ENCODE results near the gene ATOH8. TPM values are rescaled to one million over a fixed set of nuclear protein-coding genes. Genes with fewer than 3 reads are reported as not detected.

Gene ATOH8
- total and polyA plus RNA-seq, 2 donors (not counting 1 experiment from before 2014, with no cell fraction given), result not detected

- no peak overlapping the region for H2AFZ ChIP-seq (ENCODE audit: insufficient read depth, low read depth, low read length, poor library complexity, severe bottlenecking)
- Mint-ChIP-seq H3K27me3 (peaks cover 54% of the 10 kb centered on the region), H3K4me1 (no peaks in the 10 kb centered on the region), H3K9me3 (ENCODE audit: insufficient read depth) (no peaks in the 10 kb centered on the region), H3K27ac (no peak overlapping the region), H3K4me3 (no peak overlapping the region)
- CTCF ChIA-PET, result interaction anchor here (1.7 kb wide), 1 partner anchor 66 kb away, joined by 7 read pairs; no protein-coding TSS in a partner anchor
- no peak overlapping the region for H3K27ac ChIP-seq (ENCODE audit: low read length in 2 of 2)
- TF ChIP-seq CTCF (IDR thresholded peaks at IDR 0.05) (no peak), EZH2 (IDR thresholded peaks at IDR 0.05; ENCODE audit: borderline replicate concordance, insufficient read depth, low read depth, low read length, poor library complexity, severe bottlenecking) (no peak)
- POLR2A ChIA-PET, result no interaction called here
- H3K27me3 ChIP-seq (replicated peaks in 1 of 4; ENCODE audit: control extremely low read depth in 1 of 4, control insufficient read depth in 3 of 4, insufficient read depth in 4 of 4, low read length in 3 of 4), result peaks cover 0 to 14% (median 7%) of the 10 kb centered on the region in 4 experiments
- intact Hi-C loops (cut with micrococcal nuclease), result no loop called here
- no peak overlapping the region for H3K4me2 ChIP-seq (replicated peaks; ENCODE audit: low read depth, low read length, poor library complexity, severe bottlenecking)
- DNase-seq, result no peak
- ATAC-seq (ENCODE audit: low read depth), result no peak
- no peaks in the 10 kb centered on the region for H3K9me3 ChIP-seq (ENCODE audit: control extremely low read depth in 1 of 3, control insufficient read depth in 2 of 3, insufficient read depth in 1 of 3, low read length in 2 of 3)
- H3K79me2 ChIP-seq (ENCODE audit: control insufficient read depth, insufficient read depth, low read length), result no peaks in the 10 kb centered on the region
- no peaks in the 10 kb centered on the region for H3K4me1 ChIP-seq (ENCODE audit: control insufficient read depth in 2 of 2, insufficient read depth in 2 of 2, low read length in 2 of 2)
- 94% methylated on average over 20 of the region's 20 CpGs for WGBS (ENCODE audit: insufficient coverage)
- no peak overlapping the region for H3K4me3 ChIP-seq (ENCODE audit: control extremely low read depth in 1 of 5, extremely low read depth in 1 of 5, insufficient read depth in 1 of 5, low read depth in 2 of 5, low read length in 4 of 5)
- H3K9ac ChIP-seq (ENCODE audit: low read length), result no peak overlapping the region
- no peaks in the 10 kb centered on the region for H4K20me1 ChIP-seq (ENCODE audit: control insufficient read depth, insufficient read depth, low read length, poor library complexity, severe bottlenecking)
- H3K36me3 ChIP-seq (replicated peaks in 1 of 2; ENCODE audit: control extremely low read depth in 1 of 2, control insufficient read depth in 1 of 2, extremely low read depth in 1 of 2, insufficient read depth in 2 of 2, low read length in 1 of 2), result no peaks in the 10 kb centered on the region
These were observed 41.7 kb downstream of the ATOH8 start for GRCh38 chr2:85795331-85796045.

- peaks cover 58% of the 10 kb centered on the region for H3K27me3 Mint-ChIP-seq
- WGBS (ENCODE audit: insufficient coverage), result 88% methylated on average over 6 of the region's 6 CpGs
These were observed 42.2 kb downstream of the ATOH8 start for GRCh38 chr2:85796046-85796340.

More at GRCh38 chr2:85796046-85796340, 42.2 kb downstream of the ATOH8 start:
- H3K4me3 ChIP-seq (ENCODE audit: control extremely low read depth in 1 of 5, extremely low read depth in 1 of 5, insufficient read depth in 1 of 5, low read depth in 2 of 5, low read length in 4 of 5), result no peak overlapping the region
- TF ChIP-seq CTCF (IDR thresholded peaks at IDR 0.05), result no peak
- no peak for TF ChIP-seq EZH2 (IDR thresholded peaks at IDR 0.05; ENCODE audit: borderline replicate concordance, insufficient read depth, low read depth, low read length, poor library complexity, severe bottlenecking)
- no peak overlapping the region for H3K27ac ChIP-seq (ENCODE audit: low read length in 2 of 2)
- no peaks in the 10 kb centered on the region for H3K79me2 ChIP-seq (ENCODE audit: control insufficient read depth, insufficient read depth, low read length)
- no peak overlapping the region for H2AFZ ChIP-seq (ENCODE audit: insufficient read depth, low read depth, low read length, poor library complexity, severe bottlenecking)
- no peak for DNase-seq
- no peak overlapping the region for H3K9ac ChIP-seq (ENCODE audit: low read length)
- Mint-ChIP-seq H3K9me3 (ENCODE audit: insufficient read depth) (no peaks in the 10 kb centered on the region), H3K27ac (no peak overlapping the region), H3K4me1 (no peaks in the 10 kb centered on the region), H3K4me3 (no peak overlapping the region)
- ChIA-PET CTCF (no interaction called here), POLR2A (no interaction called here)
- no peaks in the 10 kb centered on the region for H3K4me1 ChIP-seq (ENCODE audit: control insufficient read depth in 2 of 2, insufficient read depth in 2 of 2, low read length in 2 of 2)
- no peak overlapping the region for H3K4me2 ChIP-seq (replicated peaks; ENCODE audit: low read depth, low read length, poor library complexity, severe bottlenecking)
- H3K9me3 ChIP-seq (ENCODE audit: control extremely low read depth in 1 of 3, control insufficient read depth in 2 of 3, insufficient read depth in 1 of 3, low read length in 2 of 3), result peaks cover 0 to 4% (median 1%) of the 10 kb centered on the region in 3 donors
- no peak for ATAC-seq (ENCODE audit: low read depth)
- H3K27me3 ChIP-seq (replicated peaks in 1 of 4; ENCODE audit: control extremely low read depth in 1 of 4, control insufficient read depth in 3 of 4, insufficient read depth in 4 of 4, low read length in 3 of 4), result peaks cover 0 to 17% (median 7%) of the 10 kb centered on the region in 4 experiments
- no peaks in the 10 kb centered on the region for H3K36me3 ChIP-seq (replicated peaks in 1 of 2; ENCODE audit: control extremely low read depth in 1 of 2, control insufficient read depth in 1 of 2, extremely low read depth in 1 of 2, insufficient read depth in 2 of 2, low read length in 1 of 2)
- intact Hi-C loops (cut with micrococcal nuclease), result no loop called here
- H4K20me1 ChIP-seq (ENCODE audit: control insufficient read depth, insufficient read depth, low read length, poor library complexity, severe bottlenecking), result no peaks in the 10 kb centered on the region
